GM03348 (cell line): Measurements from ENCODE around the gene RBM6.
"Not testable (repeated sequence)": the region's sequence is repeated elsewhere in the genome, so short reads cannot be mapped to it uniquely, and the experiment has no call there.

Source experiments
- DNase-seq: peaks from one replicate; pipeline ENCODE4 v3.0.0; 2012; ENCODE audit warnings: low spot score

RBM6 gene

DNA sequence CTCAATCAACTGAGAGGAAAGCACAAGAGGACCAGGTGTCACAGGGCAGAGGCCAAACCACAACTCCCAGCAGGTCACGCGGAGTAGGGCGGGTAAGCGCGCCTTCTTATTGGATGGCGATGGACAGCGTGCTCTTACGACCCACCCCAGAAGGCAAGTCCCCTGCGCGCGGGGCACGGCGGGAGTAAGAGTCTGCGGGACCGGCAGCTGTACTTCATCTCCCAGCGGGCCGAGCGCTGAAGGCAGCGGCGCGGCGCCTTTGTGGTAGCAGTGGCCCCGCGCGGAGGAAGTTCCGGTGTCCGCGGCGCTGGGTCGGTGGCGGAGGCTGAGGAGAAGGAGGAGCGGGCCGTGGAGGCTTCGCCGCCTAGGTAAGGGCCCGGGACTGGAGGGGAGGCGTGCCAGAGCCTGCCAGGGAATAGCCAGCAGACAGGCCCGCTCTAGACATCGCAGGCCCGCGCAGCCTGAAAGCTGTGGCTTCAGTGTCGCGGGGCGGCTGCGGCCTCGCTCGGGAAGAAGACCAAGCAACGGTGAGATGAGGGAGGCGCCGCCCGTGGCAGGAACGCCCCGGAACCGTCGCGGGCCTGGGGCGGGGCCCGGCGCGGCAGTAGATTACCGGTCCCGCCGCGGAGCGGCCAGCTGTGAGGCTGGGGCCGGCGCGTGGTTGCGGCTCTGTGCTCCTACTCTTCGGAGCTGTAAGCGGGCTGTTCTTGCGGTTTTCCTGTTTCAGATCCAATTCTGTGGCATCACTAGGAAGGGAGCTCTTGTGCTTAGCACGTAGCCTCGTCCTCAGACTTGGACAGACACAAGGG lies at the start of gene RBM6:
Gene RBM6, plus strand, starts transcription at position 293 of the 809 bp plus-strand sequence. CDS start 22,492 bp downstream, outside the sequence.
- DNase-seq = peak; percentile 98

DNA sequence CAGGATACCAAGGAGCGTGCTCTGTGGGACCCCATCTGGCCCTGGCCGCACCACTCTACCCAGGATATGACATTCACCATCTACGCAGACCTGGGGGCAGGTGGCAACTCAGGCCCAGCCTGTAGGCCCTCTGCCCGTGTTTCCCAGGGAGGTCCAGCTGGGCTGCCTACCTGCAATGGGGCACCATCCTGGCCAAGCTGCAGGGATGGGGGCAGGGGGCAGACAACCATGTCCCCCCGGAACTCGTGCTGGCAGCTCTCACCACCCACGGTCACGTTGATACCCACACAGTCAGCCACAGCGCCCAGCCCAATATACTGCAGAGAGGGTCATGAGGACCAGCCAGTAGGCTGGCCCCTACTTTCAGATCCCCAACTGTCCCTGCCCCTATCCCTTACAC lies 44.2 kb upstream of the RBM6 start:
- DNase-seq = no peak

DNA sequence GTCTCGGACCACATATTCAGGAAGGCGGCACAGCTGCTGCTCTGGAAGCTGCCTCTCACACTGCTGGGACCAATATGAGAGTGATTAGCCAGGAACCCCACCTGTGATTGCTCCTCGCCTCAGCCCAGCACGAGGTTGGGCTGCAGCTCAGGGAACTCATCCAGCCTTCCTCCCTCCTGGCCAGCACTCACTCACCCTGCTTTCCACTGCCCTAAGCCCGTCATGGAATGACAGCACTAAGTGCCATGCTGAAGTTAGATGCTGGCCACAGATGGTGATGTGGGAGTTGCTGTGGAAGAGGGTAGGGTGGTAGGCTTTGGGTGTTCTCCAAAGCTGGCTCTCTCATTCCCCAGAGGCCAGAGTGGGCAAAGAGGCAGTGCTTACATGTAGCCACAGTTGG lies 43.6 kb upstream of the RBM6 start:
- DNase-seq = no peak

DNA sequence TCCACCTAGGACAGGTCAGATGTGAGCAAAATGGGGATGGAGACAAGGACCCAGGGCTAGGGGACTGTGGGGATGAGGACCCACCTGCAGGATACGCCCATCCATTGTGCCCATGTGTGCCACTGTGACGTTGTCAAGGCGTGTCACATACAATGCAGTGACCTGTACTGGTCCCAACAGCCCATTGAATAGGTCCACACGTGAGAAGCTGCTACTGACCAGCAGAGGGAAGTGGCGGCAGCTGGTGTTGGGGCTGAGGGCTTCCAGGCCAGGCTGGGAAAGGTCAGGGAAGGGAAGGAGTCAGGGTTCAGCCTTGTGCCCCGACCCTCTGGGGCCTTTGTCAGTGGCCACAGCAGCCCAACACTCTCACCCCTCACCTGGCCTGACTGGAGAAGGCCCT lies 41.0 kb upstream of the RBM6 start:
- no peak for DNase-seq

DNA sequence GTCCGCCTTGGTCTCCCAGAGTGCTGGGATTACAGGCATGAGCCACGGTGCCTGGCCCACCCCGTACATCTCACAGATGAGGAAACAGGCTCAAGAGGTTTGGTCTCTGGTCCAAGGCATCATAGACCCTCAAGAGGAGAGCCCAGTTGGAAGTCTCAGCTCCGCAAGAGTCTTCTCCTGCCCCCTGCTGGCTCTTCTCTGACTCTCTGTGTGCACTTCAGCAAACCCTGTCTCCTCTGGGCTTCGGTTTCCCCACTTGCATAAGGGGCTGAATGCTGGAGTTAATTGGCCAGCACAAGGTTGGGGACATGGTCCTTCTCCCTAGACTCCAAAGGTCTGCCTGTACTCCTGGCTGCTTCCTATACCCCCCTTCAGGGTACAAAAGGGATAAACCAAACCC lies 40.1 kb upstream of the RBM6 start:
- DNase-seq = no peak

DNA sequence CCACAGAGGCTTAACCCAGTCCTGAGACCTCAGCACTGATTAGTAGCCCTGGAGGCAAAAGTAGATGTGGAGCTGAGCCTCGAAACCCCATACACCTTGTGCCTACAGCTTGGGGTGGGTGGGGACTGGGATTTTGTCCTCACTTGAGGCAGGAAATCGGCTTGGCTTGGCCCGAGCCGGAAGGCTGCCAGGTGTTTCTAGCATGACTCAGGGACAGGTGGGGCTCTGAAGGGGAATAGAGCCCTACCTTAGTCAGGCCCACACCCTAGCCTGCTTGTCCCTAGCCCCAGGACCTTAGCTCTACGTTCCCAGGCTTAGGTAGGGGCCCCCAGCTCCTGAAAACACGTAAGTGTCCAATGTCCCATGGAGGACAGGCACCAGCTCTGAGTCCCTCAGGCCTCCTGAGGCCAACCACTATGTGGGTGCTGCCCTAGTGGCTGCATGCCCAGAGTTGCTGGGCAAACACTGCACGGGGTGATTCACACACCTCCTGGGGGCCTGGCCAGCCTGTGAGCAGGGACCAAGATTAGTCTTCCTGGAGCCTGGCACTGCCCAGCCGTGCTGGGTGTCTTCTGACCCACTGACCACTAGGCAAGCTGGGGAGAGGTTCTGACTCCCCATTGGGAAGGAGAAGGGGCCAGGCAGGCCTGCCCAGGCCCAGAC lies 39.3 kb upstream of the RBM6 start:
- peak; percentile 81 for DNase-seq

GRCh38 chr3:49901366-49902339 lies 38.3 kb upstream of the RBM6 start:
- DNase-seq = peak; percentile 57

GRCh38 chr3:49902511-49903345 lies 37.2 kb upstream of the RBM6 start:
- no peak for DNase-seq

DNA sequence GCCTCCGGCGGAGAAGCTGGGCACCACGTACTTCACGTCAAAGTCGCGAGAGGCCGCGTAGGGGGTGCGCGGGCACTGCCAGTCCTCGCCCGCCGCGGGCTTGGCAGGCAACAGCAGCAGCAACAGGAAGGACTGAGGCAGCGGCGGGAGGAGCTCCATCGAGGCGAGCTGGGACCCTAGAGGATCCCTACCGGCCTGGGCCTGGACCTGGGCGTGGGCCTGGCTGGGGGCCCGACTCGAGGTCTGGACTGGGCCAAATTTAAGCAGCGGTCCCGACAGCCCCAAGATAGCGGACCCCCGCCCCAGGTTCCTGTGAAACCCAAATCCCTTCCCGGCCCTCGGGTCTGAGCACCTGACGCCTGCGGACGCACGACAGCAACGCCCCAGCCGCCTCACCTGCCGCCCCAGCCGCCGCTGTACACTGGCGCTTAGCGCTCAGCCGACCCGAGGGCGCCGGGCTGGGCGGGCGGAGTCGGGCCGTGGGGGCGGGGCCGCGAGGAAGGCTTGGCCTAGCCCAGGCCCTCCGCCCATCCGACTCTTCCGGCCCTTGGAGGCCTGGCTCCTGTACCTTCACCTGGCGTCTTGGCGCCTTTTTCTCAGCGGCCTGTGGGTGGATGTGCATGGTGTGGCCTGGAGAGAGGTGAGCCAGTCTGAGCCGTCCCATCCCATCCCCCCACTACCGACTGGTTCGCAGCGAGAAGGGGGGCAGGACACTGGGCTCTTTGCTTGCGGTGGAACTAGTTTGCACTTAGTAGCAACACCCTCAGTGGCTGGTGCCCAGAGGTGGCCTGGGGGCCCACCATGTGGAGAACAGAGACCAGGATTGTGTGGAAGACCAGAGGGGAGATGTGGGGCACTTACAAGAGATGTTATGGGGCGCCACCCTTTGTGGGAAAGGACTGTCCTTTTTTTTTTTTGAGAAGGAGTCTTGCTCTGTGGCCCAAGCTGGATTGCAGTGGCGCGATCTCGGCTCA lies 36.2 kb upstream of the RBM6 start, which contains the start of gene MST1R:
Gene MST1R, minus strand, starts transcription at position 423 of the 974 bp plus-strand sequence. Its CDS starts 264 bp downstream, at position 159.
- DNase-seq = peak; percentile 57

GRCh38 chr3:49904448-49904847 lies 35.5 kb upstream of the RBM6 start:
- DNase-seq = not testable (repeated sequence)

DNA sequence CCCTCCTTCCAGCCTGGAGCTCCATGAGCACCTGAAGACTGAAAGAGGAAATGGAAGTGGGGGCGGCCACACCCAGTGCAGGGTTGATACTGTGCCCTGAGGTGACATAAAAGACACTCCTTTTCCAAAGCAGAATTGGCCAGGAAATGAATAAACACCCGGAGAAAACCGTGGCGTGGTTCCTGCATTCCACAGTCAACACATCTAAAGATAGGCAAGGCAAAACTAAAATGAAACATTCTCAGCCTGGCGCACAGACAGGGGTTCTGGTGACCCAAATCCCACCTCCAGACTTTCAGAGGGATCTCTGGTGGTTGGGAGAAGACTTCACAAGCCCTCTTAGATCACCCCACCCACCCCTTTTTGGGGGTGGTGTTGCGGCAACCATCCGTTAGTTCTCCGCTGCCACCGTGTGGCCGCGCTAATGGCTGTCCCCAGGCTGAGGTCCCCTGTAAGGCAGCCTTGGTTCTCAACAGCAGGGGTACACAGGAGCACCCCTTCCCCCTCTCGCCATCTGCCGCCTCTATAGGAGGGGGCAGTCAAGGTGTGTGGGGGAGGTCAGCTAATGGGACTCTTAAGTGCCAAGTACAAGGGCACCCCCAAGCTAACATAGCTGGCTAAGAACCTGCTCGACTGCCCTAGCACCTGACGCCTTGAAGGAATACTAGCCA lies 33.7 kb upstream of the RBM6 start:
- DNase-seq = peak; percentile 89

DNA sequence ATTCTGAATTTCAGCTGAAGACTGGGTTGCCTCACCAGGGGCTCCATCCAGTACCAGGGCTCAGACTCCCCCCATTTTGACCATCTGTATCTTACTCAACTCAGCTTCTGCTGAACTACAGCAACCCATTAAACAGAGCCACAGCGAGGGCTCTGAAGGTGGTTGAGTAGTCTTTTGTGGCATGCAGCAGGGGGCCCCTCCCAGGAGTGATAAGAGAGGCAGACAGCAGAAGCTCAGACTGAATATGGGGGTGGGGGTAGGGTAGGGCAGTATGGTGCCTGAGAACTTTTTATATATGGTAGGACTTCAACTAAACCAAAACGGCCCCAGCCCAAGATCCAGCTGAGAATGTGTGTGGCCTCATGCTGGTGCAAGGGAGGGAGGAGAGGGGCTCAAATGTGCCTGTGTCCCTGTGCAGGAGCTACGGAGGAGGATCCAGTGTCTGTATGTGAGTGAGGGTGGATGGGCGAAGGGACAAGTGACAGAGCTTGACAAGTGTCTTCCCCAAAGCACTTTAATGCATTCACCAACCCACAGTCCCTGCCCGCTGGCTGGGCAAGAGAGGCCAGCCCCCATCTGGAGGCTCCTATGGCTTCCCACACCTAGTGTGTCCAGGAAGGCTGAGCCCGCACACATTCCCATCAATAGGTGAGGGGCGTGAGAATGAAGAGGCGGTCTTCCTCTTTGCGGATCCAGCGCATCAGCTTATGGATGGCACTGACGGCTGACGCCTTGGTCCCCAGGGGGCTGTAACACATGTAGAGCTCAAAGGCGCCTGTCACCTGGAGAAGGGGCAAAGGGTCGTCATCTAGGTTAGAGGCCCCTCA lies 31.4 kb upstream of the RBM6 start:
- no peak for DNase-seq

GRCh38 chr3:49910409-49911123 lies 29.4 kb upstream of the RBM6 start:
- no peak for DNase-seq

DNA sequence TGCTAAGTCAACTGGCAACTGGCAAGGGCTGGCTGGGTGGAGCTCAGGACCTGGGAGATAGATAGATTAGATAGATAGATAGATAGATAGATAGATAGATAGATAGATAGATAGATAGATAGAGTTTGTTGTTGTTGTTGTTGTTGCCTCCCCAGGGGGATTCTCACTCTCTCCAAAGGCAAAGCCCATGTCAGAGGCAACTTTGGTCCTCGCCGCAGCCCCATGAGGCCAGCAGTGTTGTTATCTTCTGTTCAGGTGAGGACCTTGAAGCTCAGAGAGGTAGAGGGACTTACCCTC lies 28.9 kb upstream of the RBM6 start:
- no peak for DNase-seq

- no peak for DNase-seq
These were observed 28.3 kb upstream of the RBM6 start for GRCh38 chr3:49911611-49912010.

DNA sequence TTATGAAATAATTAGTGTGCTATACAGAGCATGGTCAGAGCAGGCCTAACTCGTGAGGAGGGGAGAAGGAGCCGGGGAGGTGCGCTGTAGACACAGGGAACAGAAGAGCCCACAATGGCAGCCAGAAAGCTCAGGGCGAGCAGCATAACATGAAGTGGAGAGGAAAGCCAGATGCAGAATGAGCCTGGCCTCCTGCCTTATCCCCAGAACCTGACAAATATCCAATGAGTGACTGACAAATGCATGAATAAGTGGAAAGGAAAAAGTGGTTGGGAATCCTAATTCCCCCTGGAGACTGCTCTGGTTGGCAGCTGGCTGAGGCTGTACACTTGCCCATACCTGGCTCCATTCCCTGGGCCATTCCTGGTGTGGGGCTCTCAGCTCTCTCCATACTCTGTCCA lies 27.1 kb upstream of the RBM6 start:
- no peak for DNase-seq

DNA sequence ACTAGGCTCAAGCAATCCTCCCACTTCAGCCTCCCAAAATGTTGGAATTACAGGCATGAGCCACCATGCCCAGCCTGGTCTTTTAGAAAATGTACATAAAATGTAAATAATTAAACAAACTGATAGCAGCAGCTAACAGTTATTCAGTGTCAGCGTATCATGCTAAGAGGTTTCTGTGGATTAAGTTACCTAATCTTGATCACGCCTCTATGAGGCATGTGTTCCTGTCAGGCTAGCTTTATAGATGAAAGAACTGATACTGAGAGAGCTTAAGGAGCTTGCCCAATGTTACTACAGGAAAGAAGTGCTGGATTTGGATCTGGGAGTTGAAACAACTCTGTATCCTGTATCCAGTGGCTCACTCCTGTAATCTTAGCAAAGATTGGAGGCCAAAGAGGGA lies 25.0 kb upstream of the RBM6 start:
- DNase-seq = no peak

GRCh38 chr3:49916686-49917085 lies 23.3 kb upstream of the RBM6 start:
- peak; percentile 53 for DNase-seq
